ENCODE results near the gene CLCNKA. TPM values are rescaled to one million over a fixed set of nuclear protein-coding genes. Genes with fewer than 3 reads are reported as not detected.

Gene CLCNKA
- total and polyA plus RNA-seq, 2 of the 8 experiments (the other 6 are each of a cell fraction or from before 2014, with no cell fraction given) = 0.95 to 2.0 TPM

GRCh38 chr1:16041200-16041599, 19.4 kb downstream of the CLCNKA start:
- Histone ChIP-seq H2BK20ac (ENCODE audit: low read length) (no peak overlapping the region), H3K79me2 (ENCODE audit: control insufficient read depth in 1 of 2, insufficient read depth in 2 of 2, low read length in 2 of 2) (no peaks in the 10 kb centered on the region), H3K27ac (ENCODE audit: low read depth, low read length) (no peak overlapping the region), H3K14ac (ENCODE audit: insufficient read length) (no peak overlapping the region), H3K9ac (replicated peaks in 1 of 4; ENCODE audit: extremely low read depth in 1 of 4, low read depth in 3 of 4, low read length in 3 of 4) (no peak overlapping the region), H4K20me1 (replicated peaks in 1 of 2; ENCODE audit: control insufficient read depth in 1 of 2, insufficient read depth in 2 of 2, low read length in 2 of 2) (no peaks in the 10 kb centered on the region), H2BK15ac (ENCODE audit: low read length) (no peak overlapping the region), H2BK5ac (ENCODE audit: low read depth, low read length) (no peak overlapping the region), H3K4me2 (ENCODE audit: insufficient read depth in 1 of 2, low read depth in 2 of 2, low read length in 2 of 2) (no peak overlapping the region), H3K9me3 (ENCODE audit: insufficient read depth in 2 of 2, low read depth in 1 of 2, low read length in 1 of 2) (no peaks in the 10 kb centered on the region), H2BK12ac (ENCODE audit: low read depth, low read length) (no peak overlapping the region), H3K4me1 (replicated peaks in 1 of 4; ENCODE audit: control insufficient read depth in 3 of 4, insufficient read depth in 4 of 4, low read length in 3 of 4) (no peaks in the 10 kb centered on the region), H4K8ac (ENCODE audit: extremely low read depth, insufficient read depth, low read length) (no peak overlapping the region; the same call in 1 of the 2 replicates), H2AK5ac (ENCODE audit: low read depth, low read length) (no peak overlapping the region), H3K18ac (ENCODE audit: extremely low read depth, low read length) (no peak overlapping the region), H4K91ac (replicated peaks; ENCODE audit: insufficient read length, low read length) (no peak overlapping the region), H3K4ac (replicated peaks; ENCODE audit: insufficient read length, low read depth, low read length) (no peak overlapping the region), H2BK120ac (replicated peaks; ENCODE audit: low read depth, low read length) (no peak overlapping the region), H3K4me3 (ENCODE audit: extremely low read depth in 1 of 4, insufficient read depth in 2 of 4, low read depth in 3 of 4, low read length in 4 of 4) (no peak overlapping the region), H3K23me2 (ENCODE audit: low read depth, low read length) (no peaks in the 10 kb centered on the region; the same call in 1 of the 2 replicates), H3K27me3 (replicated peaks in 1 of 4; ENCODE audit: control insufficient read depth in 3 of 4, extremely low read depth in 1 of 4, insufficient read depth in 3 of 4, low read length in 3 of 4) (no peaks in the 10 kb centered on the region), H2AFZ (ENCODE audit: low read length) (no peak overlapping the region), H3K79me1 (ENCODE audit: low read depth, low read length) (no peaks in the 10 kb centered on the region), H3K56ac (replicated peaks; ENCODE audit: insufficient read length, low read depth, low read length) (no peak overlapping the region), H4K5ac (ENCODE audit: insufficient read length, low read depth, low read length) (no peak overlapping the region), H3K23ac (ENCODE audit: insufficient read length) (no peak overlapping the region), H3K36me3 (ENCODE audit: control insufficient read depth in 2 of 4, insufficient read depth in 4 of 4, low read length in 3 of 4) (no peaks in the 10 kb centered on the region)
- DNase-seq (ENCODE audit: low read depth in 1 of 2, low spot score in 2 of 2) (no peak), FAIRE-seq (no peak)
- ChIA-PET CTCF (ENCODE audit: partially characterized antibody) (interaction anchor here (1.0 to 3.0 kb wide), 6 partner anchors 9 to 261 kb away, joined by 3 to 13 read pairs (median 7); partner anchors contain the start of gene HSPB7), POLR2A (ENCODE audit: partially characterized antibody) (no interaction called here)
- 70% methylated on average over 8 of the region's 8 CpGs; no CpG with 5 or more reads in 1 of the 2 experiments for WGBS, 2 experiments (ENCODE audit: extremely low coverage in 1 of 2, insufficient coverage in 1 of 2, insufficient read length in 1 of 2, insufficient replicate concordance in 2 of 2, low coverage in 1 of 2, low lambda C conversion rate in 2 of 2, missing lambda C conversion rate in 1 of 2)
- no peak for TF ChIP-seq GABPA (IDR thresholded peaks at IDR 0.05; ENCODE audit: borderline replicate concordance, insufficient read depth, low read length)
- TF ChIP-seq JUND (IDR thresholded peaks at IDR 0.05; ENCODE audit: low read length) = no peak
- no peak for TF ChIP-seq TCF12 (IDR thresholded peaks at IDR 0.05; ENCODE audit: low read depth, low read length)
- TF ChIP-seq BCL11A (IDR thresholded peaks at IDR 0.05; ENCODE audit: low read depth in 2 of 2, low read length in 2 of 2) = no peak
- TF ChIP-seq CBX8 (IDR thresholded peaks at IDR 0.05; ENCODE audit: borderline replicate concordance, low read depth, low read length) = no peak
- no peak for TF ChIP-seq BRCA1 (IDR thresholded peaks at IDR 0.05; ENCODE audit: low read depth, low read length)
- TF ChIP-seq, protein P1, sequence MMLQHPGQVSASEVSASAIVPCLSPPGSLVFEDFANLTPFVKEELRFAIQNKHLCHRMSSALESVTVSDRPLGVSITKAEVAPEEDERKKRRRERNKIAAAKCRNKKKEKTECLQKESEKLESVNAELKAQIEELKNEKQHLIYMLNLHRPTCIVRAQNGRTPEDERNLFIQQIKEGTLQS (IDR thresholded peaks at IDR 0.05; ENCODE audit: insufficient read depth, low read depth, low read length) = no peak
- no peak for TF ChIP-seq SP2 (IDR thresholded peaks at IDR 0.05; ENCODE audit: low read length)
- no peak for TF ChIP-seq ASH2L (IDR thresholded peaks at IDR 0.05; ENCODE audit: low read length)
- no peak for TF ChIP-seq CHD2 (IDR thresholded peaks at IDR 0.05; ENCODE audit: low read length)
- TF ChIP-seq SUZ12 (IDR thresholded peaks at IDR 0.05; ENCODE audit: low read length) = no peak
- TF ChIP-seq BACH1 (IDR thresholded peaks at IDR 0.05; ENCODE audit: low read length) = no peak
- no peak for TF ChIP-seq MAX (IDR thresholded peaks at IDR 0.05)
